Fibroblast of skin of back (primary cell): ENCODE results near the gene TAAR2. TPM values are rescaled to one million over a fixed set of nuclear protein-coding genes. Genes with fewer than 3 reads are reported as not detected.
"Not testable (repeated sequence)": the region's sequence is repeated elsewhere in the genome, so short reads cannot be mapped to it uniquely, and the experiment has no call there.

Experiments
- DNase-seq: peaks from one replicate; pipeline ENCODE4 v3.0.0-alpha.2; 2013
- polyA plus RNA-seq, 2 experiments: library from polyadenylated mRNA; unstranded; fragments of 120-200 nt; gene quantifications; one replicate each; pipeline ENCODE4 v1.2.1, GENCODE V29; 2013; ENCODE audit not compliant: insufficient read length in 2 of 2

Gene TAAR2
- not detected for polyA plus RNA-seq (2013, experiment 1 of 2; ENCODE audit: insufficient read length)
- polyA plus RNA-seq (2013, experiment 2 of 2; ENCODE audit: insufficient read length) = not detected

- no peak for DNase-seq
Observed at GRCh38 chr6:132624175-132624574, at the start of gene TAAR2. Gene TAAR2, minus strand, starts transcription at chr6:132624275. Its CDS starts 0 bp downstream, at chr6:132624275.

GRCh38 chr6:132673376-132674094 is 49.5 kb upstream of the TAAR2 start:
- no peak for DNase-seq

- no peak for DNase-seq
Observed at GRCh38 chr6:132671295-132671694, 47.2 kb upstream of the TAAR2 start.

GRCh38 chr6:132669690-132670291 is 45.7 kb upstream of the TAAR2 start:
- peak; percentile 12 for DNase-seq

GRCh38 chr6:132666118-132666517 is 42.0 kb upstream of the TAAR2 start:
- no peak for DNase-seq

GRCh38 chr6:132664309-132665034 is 40.4 kb upstream of the TAAR2 start:
- no peak for DNase-seq

GRCh38 chr6:132663661-132664060 is 39.6 kb upstream of the TAAR2 start:
- DNase-seq = no peak

- no peak for DNase-seq
Observed at GRCh38 chr6:132661906-132662305, 37.8 kb upstream of the TAAR2 start.

GRCh38 chr6:132659082-132659481 is 35.0 kb upstream of the TAAR2 start, which contains the start of gene TAAR1:
Gene TAAR1, minus strand, starts transcription at chr6:132659182. Its CDS starts 13,179 bp downstream, at chr6:132646003.
- DNase-seq = no peak

- DNase-seq = no peak
Observed at GRCh38 chr6:132651062-132651461, 27.0 kb upstream of the TAAR2 start.

GRCh38 chr6:132650429-132650828 is 26.4 kb upstream of the TAAR2 start:
- no peak for DNase-seq

- DNase-seq = no peak
Observed at GRCh38 chr6:132648828-132649227, 24.8 kb upstream of the TAAR2 start.

- DNase-seq = peak; percentile 18
Observed at GRCh38 chr6:132648356-132648755, 24.3 kb upstream of the TAAR2 start.

GRCh38 chr6:132643547-132643946 is 19.5 kb upstream of the TAAR2 start:
- DNase-seq = no peak

GRCh38 chr6:132637135-132637534 is 13.1 kb upstream of the TAAR2 start:
- not testable (repeated sequence) for DNase-seq

GRCh38 chr6:132635906-132636305 is 11.8 kb upstream of the TAAR2 start:
- not testable (repeated sequence) for DNase-seq

GRCh38 chr6:132635288-132635687 is 11.2 kb upstream of the TAAR2 start:
- not testable (repeated sequence) for DNase-seq

- DNase-seq = no peak
Observed at GRCh38 chr6:132634796-132635195, 10.7 kb upstream of the TAAR2 start.

- no peak for DNase-seq
Observed at GRCh38 chr6:132633362-132633761, 9.3 kb upstream of the TAAR2 start.

- DNase-seq = no peak
Observed at GRCh38 chr6:132623106-132623845, 799 bp downstream of the TAAR2 start.

- no peak for DNase-seq
Observed at GRCh38 chr6:132616677-132617076, 7.4 kb downstream of the TAAR2 start.

- no peak for DNase-seq
Observed at GRCh38 chr6:132614554-132614953, 9.5 kb downstream of the TAAR2 start.
